GM19452 (cell line): ENCODE data around the gene CEP72.
A peak's percentile ranks its signal among the peaks of the same experiment; 100 is the strongest.
"Not testable (repeated sequence)": the region's sequence is repeated elsewhere in the genome, so short reads cannot be mapped to it uniquely, and the experiment has no call there.

Experiments
- ATAC-seq: cut with Tn5 transposase; IDR thresholded peaks from one replicate; pipeline ENCODE4 v1.9.1; 2021; ENCODE audit not compliant: unreplicated experiment

CEP72 gene

GRCh38 chr5:669842-670395, 57.8 kb downstream of the CEP72 start:
- ATAC-seq, result no peak

GRCh38 chr5:670396-671270, 58.5 kb downstream of the CEP72 start:
- no peak for ATAC-seq

- ATAC-seq, result peak; percentile 68
Observed at GRCh38 chr5:671459-672328, 59.6 kb downstream of the CEP72 start.

DNA sequence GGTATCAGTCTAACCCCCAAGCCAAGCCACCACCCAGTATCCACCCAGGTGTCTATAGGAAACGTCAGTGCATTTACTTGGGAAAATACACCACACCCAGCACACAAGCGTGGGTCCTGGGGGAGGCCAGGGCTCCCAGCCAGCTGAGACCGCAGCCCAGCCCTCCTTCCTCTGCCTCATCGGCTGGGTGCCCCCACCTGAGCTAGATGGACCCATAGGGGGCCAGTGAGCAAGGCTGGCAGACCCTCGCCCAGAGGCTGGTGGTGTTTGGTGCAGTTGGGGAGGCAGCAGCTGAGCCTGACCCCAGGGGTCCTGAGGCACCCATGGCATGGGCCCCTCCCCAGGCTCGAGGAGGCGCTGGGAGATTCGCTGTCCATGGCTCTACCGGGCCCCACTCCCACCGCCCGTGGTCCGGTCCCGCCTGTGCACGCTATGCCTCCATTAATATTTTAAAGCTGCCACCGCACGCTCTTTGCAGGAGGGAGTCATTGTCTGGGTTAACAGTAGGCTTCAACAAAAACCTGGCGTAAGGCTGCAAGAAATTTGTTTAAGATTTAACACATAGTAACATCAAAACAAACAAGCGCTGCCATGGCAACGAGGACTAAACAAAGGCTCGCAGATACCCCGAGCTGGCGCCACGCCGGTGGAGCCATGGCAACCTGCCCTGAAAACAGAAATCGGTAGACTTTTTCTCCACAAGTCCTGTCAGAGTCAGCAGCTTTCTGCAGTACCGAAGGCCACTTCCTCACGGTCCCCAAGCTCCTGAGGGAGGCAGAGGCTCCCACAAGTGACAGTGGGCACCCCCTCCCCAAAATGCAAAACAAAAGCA, 60.4 kb downstream of the CEP72 start:
- ATAC-seq, result no peak

DNA sequence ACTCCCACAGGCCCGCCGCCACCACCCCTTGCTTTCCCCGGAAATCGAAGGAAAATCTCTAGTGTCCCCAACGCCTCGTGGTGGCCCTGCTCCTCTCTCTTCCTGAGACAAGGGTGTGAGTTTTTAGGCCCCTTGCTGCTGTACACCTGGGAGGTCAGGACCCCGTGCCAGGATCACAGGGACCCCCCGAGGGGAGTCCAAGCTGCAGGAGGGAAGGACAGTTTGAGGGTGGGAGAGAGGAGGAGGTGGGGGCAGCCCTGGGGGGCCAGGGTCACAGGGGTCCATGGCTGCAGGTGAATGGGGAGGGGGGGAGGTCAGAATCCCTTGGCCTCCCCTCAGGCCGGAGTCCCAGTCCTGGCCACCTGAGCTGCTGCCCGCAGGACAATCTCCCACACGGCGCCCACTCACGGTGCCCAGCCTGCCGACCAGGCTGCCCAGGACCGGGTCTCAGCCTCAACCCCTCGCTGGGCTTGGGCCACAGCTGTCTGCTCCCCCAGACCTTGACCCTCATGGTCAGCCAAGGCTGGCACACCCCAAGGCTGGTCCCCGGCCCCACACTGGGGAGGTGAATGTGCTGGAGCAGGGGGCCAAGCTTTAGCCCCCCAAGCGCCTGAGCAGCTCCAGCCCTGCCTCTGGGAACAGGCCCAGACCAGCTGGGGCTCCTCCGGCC, 61.2 kb downstream of the CEP72 start:
- ATAC-seq, result no peak

- ATAC-seq, result no peak
Observed at GRCh38 chr5:673831-674629, 61.9 kb downstream of the CEP72 start.

GRCh38 chr5:674630-675011, 62.5 kb downstream of the CEP72 start:
- ATAC-seq, result no peak

DNA sequence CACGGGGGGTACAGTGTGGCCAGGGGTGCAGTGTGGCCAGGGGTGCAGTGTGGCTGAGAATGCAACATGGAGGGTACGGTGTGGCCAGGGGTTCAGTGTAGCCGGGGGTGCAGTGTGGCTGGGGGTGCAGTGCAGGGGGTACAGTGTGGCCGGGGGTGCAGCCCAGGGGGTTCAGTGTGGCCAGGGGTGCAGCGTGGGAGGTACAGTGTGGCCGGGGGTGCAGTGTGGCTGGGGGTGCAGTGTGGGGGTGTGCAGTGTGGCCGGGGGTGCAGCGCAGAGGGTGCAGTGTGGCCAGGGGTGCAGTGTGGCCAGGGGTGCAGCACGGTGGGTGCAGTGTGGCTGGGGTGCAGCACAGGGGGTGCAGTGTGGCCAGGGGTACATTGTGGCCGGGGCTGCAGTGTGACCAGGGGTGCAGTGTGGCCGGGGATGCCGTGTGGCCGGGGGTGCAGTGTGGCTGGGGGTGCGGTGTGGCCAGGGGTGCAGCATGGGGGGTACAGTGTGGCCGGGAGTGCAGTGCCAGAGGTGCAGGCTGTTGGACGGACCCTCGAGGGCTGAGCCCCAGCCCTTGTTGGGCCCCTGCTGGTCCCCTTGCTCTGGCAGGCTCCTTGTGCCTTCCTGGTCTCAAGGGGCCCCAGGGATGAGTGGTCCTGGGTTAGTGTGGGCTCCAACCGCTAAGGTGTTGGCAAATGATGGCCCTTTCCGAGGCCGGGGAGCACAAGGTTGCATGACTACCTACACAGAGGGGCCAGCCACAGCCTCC, 63.2 kb downstream of the CEP72 start:
- ATAC-seq, result no peak

DNA sequence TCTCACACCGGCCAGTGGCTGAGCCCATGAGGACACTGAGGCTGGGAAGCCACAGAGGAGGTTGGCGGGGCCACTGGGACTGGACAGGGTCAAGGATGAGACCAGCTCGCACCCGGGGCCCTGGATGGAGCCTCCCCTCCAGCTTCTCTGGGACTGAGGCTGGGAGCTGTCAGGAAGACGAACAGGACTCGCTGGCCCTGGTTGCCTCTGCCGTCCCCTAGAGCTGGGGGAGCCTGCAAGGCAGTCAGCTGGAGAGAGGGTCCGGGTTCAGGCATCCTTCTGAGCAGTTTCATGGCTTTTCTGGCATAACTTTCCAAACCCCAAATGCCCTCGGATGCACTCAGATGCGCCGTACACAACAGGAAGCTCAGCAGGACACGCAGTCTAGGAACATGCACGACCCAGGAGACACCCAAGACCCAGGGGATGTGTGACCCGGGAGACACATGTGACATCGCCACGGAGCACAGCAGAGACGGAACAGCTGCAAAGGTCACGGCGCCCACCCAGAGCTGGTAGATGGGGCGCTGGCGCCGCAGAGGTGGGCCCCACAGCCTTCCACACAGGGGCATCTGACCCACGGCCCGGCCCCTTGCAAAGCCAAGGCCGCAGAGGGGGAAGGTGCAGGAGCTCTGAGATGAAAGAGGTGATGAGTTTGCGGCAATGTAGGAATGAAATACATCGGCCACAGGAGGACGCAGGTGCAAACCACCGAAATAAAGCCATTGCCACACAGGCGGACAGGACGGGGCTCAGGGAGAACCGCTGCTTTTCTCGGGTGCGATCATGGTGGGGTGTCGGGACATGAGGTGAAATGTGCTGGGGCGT, 63.9 kb downstream of the CEP72 start:
- no peak for ATAC-seq

DNA sequence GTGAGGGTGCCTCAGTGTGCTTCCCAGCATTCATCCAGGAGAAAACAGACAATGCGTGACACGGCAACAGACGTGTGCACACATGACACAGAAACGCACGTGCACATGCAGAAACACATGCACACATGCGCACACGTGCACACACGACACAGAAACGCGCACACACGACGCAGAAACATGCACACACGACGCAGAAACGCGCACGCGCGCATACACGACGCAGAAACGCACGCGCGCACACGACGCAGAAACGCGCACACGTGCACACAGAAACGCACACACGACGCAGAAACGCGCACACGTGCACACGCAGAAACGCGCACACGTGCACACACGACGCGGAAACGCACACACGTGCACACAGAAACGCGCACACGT, 64.5 kb downstream of the CEP72 start:
- no peak for ATAC-seq

- ATAC-seq, result no peak
Observed at GRCh38 chr5:677131-678101, 65.3 kb downstream of the CEP72 start.

- ATAC-seq, result not testable (repeated sequence)
Observed at GRCh38 chr5:678521-678920, 66.4 kb downstream of the CEP72 start.

DNA sequence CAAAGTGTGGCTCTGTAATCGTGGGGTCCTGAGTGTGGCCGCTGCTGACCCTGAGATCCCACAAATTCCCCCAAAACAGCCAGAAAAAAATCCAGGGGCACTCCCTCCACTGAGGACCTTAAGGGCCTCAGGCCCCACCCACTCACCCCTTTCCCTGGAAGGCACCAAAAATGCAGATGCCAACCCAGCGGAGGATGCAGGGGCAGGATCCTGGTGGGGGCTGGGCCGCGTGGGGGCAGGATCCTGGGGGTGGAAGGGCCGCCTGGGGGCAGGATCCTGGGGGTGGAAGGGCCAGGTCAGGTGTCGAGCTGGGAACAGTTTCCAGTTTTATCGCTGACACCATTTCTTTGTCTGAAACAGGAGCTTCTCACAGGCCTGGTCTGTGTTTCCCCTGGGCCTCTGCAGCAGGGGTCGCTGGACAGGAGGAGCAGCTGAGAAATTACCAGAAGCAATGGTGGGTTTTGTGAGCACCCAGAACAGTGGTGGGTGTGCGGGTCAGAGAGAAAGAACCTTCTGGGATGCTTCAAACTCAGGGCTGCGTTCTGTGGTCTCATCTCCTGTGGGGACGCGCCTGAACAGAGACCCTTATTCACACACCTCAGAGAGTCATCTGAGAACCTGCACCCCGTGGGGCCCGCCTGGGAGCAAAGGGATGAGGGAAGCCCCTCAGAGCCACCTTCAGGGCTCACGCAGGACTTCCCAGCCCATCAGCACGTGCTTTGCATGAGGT, 67.2 kb downstream of the CEP72 start:
- not testable (repeated sequence) for ATAC-seq

DNA sequence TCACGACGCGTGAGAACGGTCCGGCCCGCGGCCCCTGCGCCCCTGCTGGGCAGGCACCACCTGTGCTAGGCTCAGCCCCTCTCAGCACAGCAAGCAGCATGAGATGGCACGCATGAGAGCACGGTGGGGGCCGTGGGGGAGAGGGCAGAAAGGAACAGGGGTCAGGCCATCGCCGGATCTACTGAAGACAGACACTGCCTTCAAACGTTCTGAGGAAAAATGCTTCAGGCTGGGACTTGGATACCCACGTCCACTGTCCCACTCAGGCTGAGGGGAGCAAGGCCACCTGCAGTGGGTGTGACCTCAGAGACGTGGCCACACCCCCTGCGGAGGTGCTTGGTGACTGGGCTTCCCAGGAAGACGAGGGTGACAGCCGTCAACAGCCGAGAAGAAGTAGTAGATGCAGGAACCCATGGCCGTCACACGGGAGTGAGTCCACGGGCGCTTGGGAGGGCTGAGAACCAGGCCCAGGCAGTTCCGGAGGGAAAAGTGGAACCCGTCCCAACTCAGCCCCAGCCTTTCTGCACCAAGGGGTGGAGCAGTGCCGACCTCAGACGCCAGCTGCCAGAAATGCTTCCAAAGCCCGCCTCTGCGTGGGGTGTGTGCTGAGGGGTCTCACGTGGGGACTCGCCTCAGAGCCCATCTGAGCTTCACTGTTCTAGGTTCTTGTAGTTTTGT, 68.1 kb downstream of the CEP72 start:
- not testable (repeated sequence) for ATAC-seq

- ATAC-seq, result not testable (repeated sequence)
Observed at GRCh38 chr5:680836-681235, 68.7 kb downstream of the CEP72 start.
